Calu3 (cell line): Measurements from ENCODE around the gene GFPT2. TPM values are rescaled to one million over a fixed set of nuclear protein-coding genes. Genes with fewer than 3 reads are reported as not detected.
A peak's percentile ranks its signal among the peaks of the same experiment; 100 is the strongest.

Source experiments
- BruUV-seq: library from RNA; stranded (reverse); fragments of 400-500 nt; replicated peaks from 2 replicates; lab custom pipeline; 2021; lab: Mats Ljungman, UMichigan
- CTCF ChIA-PET: fragments of 300-600 bp; sonication (Branson Sonifier 250); formaldehyde crosslinking; loops from one replicate; lab custom pipeline; 2022; ENCODE audit warnings: antibody characterized with exemption; lab: Charles Lee
- DNase-seq: peaks from one replicate; pipeline ENCODE4 v3.0.0; 2022
- H3K27ac Mint-ChIP-seq: one replicate; pipeline ENCODE4 v1.8.0; 2022; ENCODE audit warnings: mixed read lengths; ENCODE audit not compliant: unreplicated experiment
- H3K27me3 Mint-ChIP-seq: one replicate; pipeline ENCODE4 v1.8.0; 2022; ENCODE audit warnings: mixed read lengths; ENCODE audit not compliant: unreplicated experiment
- H3K36me3 Mint-ChIP-seq: one replicate; pipeline ENCODE4 v1.8.0; 2022; ENCODE audit warnings: mild to moderate bottlenecking, moderate library complexity, mixed read lengths; ENCODE audit not compliant: insufficient read depth, unreplicated experiment
- H3K4me1 Mint-ChIP-seq: one replicate; pipeline ENCODE4 v1.8.0; 2022; ENCODE audit warnings: mild to moderate bottlenecking, low read depth, mixed read lengths; ENCODE audit not compliant: unreplicated experiment
- H3K4me3 Mint-ChIP-seq: one replicate; pipeline ENCODE4 v1.8.0; 2022; ENCODE audit warnings: mild to moderate bottlenecking, low read depth, moderate library complexity, mixed read lengths; ENCODE audit not compliant: unreplicated experiment
- H3K9me3 Mint-ChIP-seq: one replicate; pipeline ENCODE4 v1.8.0; 2022; ENCODE audit warnings: low read depth, mixed read lengths; ENCODE audit not compliant: unreplicated experiment
- intact Hi-C: fragments of 100-400 bp; cut with micrococcal nuclease; formaldehyde crosslinking; loops from one replicate; pipeline ENCODE4 v1.10.0; 2022; ENCODE audit not compliant: unreplicated experiment
- total RNA-seq: library from RNA; stranded (reverse); gene quantifications from 2 replicates; pipeline ENCODE4 v1.2.3, GENCODE V29; 2022
- TF ChIP-seq, protein P1 (sequence below): fragments of 200-600 bp; IDR thresholded peaks from one replicate; pipeline ENCODE4 v1.8.0; 2022; ENCODE audit warnings: antibody characterized with exemption; ENCODE audit not compliant: unreplicated experiment

Gene GFPT2
- total RNA-seq, 1 experiment from 2014 or later, result not detected

DNA sequence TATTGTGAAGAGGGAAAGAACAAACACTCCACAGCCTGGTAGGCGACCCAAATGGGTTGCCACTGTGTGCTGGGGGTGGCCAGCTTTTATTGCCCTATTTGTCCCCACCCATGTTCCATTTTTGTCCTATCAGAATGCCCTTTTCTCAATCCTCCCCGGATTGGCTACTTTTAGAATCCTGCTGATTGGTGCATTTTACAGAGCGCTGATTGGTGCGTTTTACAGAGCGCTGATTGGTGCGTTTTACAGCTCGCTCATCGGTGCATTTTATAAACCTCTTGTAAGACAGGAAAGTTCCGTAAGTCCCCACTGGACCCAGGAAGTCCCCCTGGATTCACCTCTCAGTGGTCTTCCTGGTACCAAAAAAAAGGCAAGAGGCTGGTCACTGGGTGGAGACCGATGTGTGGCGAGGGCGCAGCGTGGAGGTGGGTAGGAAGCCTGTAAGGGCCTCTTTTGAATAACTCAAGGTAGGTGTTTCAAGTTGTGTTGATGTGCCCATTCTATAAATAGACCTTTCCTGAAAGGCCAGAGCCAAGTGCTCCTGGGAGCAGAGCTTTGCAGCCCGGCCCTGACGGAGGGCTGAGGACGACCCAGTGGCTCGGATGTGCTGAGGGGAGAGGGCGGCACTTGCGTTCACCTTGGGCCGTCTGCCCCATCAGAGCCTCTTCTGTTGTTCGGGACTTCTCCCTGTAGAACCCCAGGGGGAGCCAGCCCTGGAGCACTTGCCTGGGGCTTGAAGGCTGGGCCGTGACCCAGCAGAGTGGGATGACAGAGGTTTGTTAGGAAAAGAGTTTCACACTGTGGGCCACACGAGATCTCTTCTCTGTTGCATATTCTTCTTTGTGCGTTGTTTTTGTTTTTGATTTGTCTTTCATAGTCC is 7.2 kb upstream of the GFPT2 start:
- CTCF ChIA-PET, result no interaction called here

DNA sequence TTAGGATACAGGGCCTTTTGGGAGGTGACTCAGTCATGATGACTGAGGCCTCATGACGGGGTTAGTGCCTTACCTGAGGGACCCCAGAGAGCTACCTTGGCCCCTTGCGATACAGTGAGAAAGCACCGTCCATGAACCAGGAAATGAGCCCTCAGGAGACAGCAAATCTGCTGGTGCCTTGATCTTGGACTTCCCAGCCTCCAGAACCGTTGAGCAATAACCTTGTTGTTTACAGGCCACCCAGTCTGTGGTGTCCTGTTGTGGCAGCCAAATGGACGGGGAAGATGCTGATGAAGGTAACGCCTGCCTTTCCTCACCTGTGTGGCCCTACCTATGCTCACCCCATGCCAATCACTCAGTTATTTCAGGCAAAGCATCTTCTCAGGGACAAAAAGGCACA is 5.6 kb upstream of the GFPT2 start:
- intact Hi-C loops, result no loop called here
- Mint-ChIP-seq H3K4me1 (no peaks in the 10 kb centered on the region), H3K27me3 (peaks cover 44% of the 10 kb centered on the region), H3K36me3 (peaks cover under 1% of the 10 kb centered on the region), H3K4me3 (no peak overlapping the region), H3K9me3 (no peaks in the 10 kb centered on the region), H3K27ac (no peak overlapping the region)
- DNase-seq, result no peak
- no TSS peak for BruUV-seq
- TF ChIP-seq, protein P1, sequence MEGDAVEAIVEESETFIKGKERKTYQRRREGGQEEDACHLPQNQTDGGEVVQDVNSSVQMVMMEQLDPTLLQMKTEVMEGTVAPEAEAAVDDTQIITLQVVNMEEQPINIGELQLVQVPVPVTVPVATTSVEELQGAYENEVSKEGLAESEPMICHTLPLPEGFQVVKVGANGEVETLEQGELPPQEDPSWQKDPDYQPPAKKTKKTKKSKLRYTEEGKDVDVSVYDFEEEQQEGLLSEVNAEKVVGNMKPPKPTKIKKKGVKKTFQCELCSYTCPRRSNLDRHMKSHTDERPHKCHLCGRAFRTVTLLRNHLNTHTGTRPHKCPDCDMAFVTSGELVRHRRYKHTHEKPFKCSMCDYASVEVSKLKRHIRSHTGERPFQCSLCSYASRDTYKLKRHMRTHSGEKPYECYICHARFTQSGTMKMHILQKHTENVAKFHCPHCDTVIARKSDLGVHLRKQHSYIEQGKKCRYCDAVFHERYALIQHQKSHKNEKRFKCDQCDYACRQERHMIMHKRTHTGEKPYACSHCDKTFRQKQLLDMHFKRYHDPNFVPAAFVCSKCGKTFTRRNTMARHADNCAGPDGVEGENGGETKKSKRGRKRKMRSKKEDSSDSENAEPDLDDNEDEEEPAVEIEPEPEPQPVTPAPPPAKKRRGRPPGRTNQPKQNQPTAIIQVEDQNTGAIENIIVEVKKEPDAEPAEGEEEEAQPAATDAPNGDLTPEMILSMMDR, result no peak
- CTCF ChIA-PET, result interaction anchor here (0.5 kb wide), 1 partner anchor 269 kb away, joined by 4 read pairs; no protein-coding TSS in a partner anchor

More for the DNA sequence above, 7.2 kb upstream of the GFPT2 start:
- Mint-ChIP-seq H3K9me3 (no peaks in the 10 kb centered on the region), H3K4me1 (no peaks in the 10 kb centered on the region), H3K27ac (no peak overlapping the region), H3K4me3 (no peak overlapping the region), H3K36me3 (no peaks in the 10 kb centered on the region), H3K27me3 (peaks cover 42% of the 10 kb centered on the region)
- intact Hi-C loops, result no loop called here
- no peak for DNase-seq
- TF ChIP-seq, protein P1, result no peak
- no TSS peak for BruUV-seq

DNA sequence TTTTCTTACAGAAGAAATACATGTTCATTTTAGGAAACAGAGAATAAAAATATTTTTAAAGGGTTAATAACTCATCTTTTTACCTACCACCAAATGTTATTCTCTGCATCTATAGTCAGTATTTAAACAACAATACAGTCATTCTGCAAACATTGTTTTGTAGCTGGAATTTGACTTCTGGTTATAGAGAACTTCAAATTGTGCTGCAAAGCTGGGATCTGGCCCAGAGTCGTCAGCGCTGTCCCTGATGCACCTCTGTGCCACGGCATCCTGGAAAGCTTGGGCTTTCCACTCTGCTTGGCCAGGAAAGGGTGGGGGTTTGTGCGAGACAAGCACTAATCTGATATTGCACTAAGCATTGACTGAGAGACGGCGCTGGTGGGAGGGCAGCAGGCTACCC is 5.0 kb upstream of the GFPT2 start:
- intact Hi-C loops, result no loop called here
- Mint-ChIP-seq H3K9me3 (no peaks in the 10 kb centered on the region), H3K36me3 (peaks cover 4% of the 10 kb centered on the region), H3K27me3 (peaks cover 40% of the 10 kb centered on the region), H3K4me1 (no peaks in the 10 kb centered on the region), H3K27ac (no peak overlapping the region), H3K4me3 (no peak overlapping the region)
- DNase-seq, result no peak
- CTCF ChIA-PET, result interaction anchor here (0.5 kb wide), 1 partner anchor 269 kb away, joined by 4 read pairs; no protein-coding TSS in a partner anchor
- TF ChIP-seq, protein P1, result no peak
- BruUV-seq, result no TSS peak

DNA sequence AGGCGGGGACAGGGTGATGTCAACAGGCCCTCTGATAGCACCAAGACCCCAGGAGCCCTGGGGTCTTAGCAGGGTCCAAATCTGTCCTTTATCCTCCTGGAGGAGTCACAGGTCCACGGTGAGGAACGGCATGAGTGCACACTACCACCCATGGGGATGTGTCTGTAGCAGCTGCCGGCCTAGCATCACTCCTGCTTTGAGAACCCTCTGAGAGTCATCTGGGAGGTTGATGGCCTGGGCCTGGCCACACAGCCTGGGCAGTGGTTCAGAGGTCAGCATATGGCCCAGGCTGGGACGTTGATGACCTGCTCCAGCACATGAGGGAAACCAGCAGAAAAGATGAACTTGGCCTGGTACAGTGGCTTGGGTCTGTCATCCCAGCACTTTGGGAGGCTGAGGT is 1.8 kb upstream of the GFPT2 start:
- Mint-ChIP-seq H3K4me3 (peak overlapping the region; percentile 60), H3K36me3 (peaks cover 10% of the 10 kb centered on the region), H3K4me1 (no peaks in the 10 kb centered on the region), H3K9me3 (no peaks in the 10 kb centered on the region), H3K27me3 (peaks cover 66% of the 10 kb centered on the region), H3K27ac (no peak overlapping the region)
- intact Hi-C loops, result no loop called here
- CTCF ChIA-PET, result no interaction called here
- BruUV-seq, result no TSS peak
- TF ChIP-seq, protein P1, result no peak
- no peak for DNase-seq
